ENCODE results near the gene RILPL2.

- no peak for TF ChIP-seq ELF3 (CRISPR knock-in tag; IDR thresholded peaks at IDR 0.05)
- no peak for TF ChIP-seq NFE2L1 (CRISPR knock-in tag; IDR thresholded peaks at IDR 0.05; ENCODE audit: borderline replicate concordance)
- no peak for TF ChIP-seq TAF1 (CRISPR knock-in tag; IDR thresholded peaks at IDR 0.05)
Observed at GRCh38 chr12:123433615-123434014, 2.9 kb downstream of the RILPL2 start.

Measured in HepG2 (cell line).